ENCODE data around the gene SLC35E1.

GRCh38 chr19:16586991-16587832 lies 15.0 kb upstream of the SLC35E1 start:
- TF ChIP-seq POLR2A (IDR thresholded peaks at IDR 0.05; ENCODE audit: low read depth, low read length) (no peak), CHD1 (IDR thresholded peaks at IDR 0.05; ENCODE audit: low read depth, low read length) (no peak), CTCF (conservative IDR thresholded peaks at IDR 0.05; ENCODE audit: low read depth, low read length) (no peak), CEBPB (IDR thresholded peaks at IDR 0.05; ENCODE audit: low read depth, low read length) (no peak), MAFK (IDR thresholded peaks at IDR 0.05; ENCODE audit: low read depth, low read length) (no peak), RAD21 (IDR thresholded peaks at IDR 0.05; ENCODE audit: low read length) (no peak; the same call in 1 of the 2 replicates), BHLHE40 (IDR thresholded peaks at IDR 0.05; ENCODE audit: low read depth, low read length) (peak; percentile 67), RFX5 (IDR thresholded peaks at IDR 0.05; ENCODE audit: low read depth, low read length) (no peak)

Measured in IMR-90 (cell line).